Activated T-cell treated with anti-CD3 and anti-CD28 coated beads for 48 hours (primary cell): ENCODE data around the gene BNIP2.
"Not testable (repeated sequence)": the region's sequence is repeated elsewhere in the genome, so short reads cannot be mapped to it uniquely, and the experiment has no call there.

Experiments
- DNase-seq: peaks from one replicate; pipeline ENCODE4 v3.0.0-alpha.2; 2020; ENCODE audit warnings: low read depth

Gene BNIP2

GRCh38 chr15:59688423-59688781 lies 718 bp downstream of the BNIP2 start:
- no peak for DNase-seq

GRCh38 chr15:59687836-59688235 lies 1.3 kb downstream of the BNIP2 start:
- DNase-seq, result no peak

- no peak for DNase-seq
These were observed 2.7 kb downstream of the BNIP2 start for GRCh38 chr15:59686389-59686788.

- no peak for DNase-seq
These were observed 3.3 kb downstream of the BNIP2 start for GRCh38 chr15:59685737-59686297.

- DNase-seq, result no peak
These were observed 8.2 kb downstream of the BNIP2 start for GRCh38 chr15:59680870-59681269.

- DNase-seq, result no peak
These were observed 8.8 kb downstream of the BNIP2 start for GRCh38 chr15:59680346-59680745.

GRCh38 chr15:59678620-59679019 lies 10.5 kb downstream of the BNIP2 start:
- DNase-seq, result no peak

GRCh38 chr15:59678172-59678571 lies 10.9 kb downstream of the BNIP2 start:
- DNase-seq, result no peak

GRCh38 chr15:59676565-59676964 lies 12.6 kb downstream of the BNIP2 start:
- DNase-seq, result no peak

- no peak for DNase-seq
These were observed 14.7 kb downstream of the BNIP2 start for GRCh38 chr15:59674361-59674877.

GRCh38 chr15:59668556-59668955 lies 20.6 kb downstream of the BNIP2 start:
- DNase-seq, result no peak

- DNase-seq, result no peak
These were observed 26.9 kb downstream of the BNIP2 start for GRCh38 chr15:59662260-59662659.

GRCh38 chr15:59659366-59659765 lies 29.8 kb downstream of the BNIP2 start:
- DNase-seq, result no peak

GRCh38 chr15:59657635-59658125 lies 31.4 kb downstream of the BNIP2 start:
- DNase-seq, result no peak

GRCh38 chr15:59656897-59657634 lies 32.1 kb downstream of the BNIP2 start, which contains the start of gene GTF2A2:
TSS of gene GTF2A2 (minus strand) at chr15:59657515. CDS start at chr15:59652277, 5,238 bp downstream.
- DNase-seq, result peak; percentile 93

- DNase-seq, result no peak
These were observed 35.1 kb downstream of the BNIP2 start for GRCh38 chr15:59654046-59654445.

GRCh38 chr15:59649603-59650002 lies 39.5 kb downstream of the BNIP2 start:
- no peak for DNase-seq

GRCh38 chr15:59647085-59647484 lies 42.0 kb downstream of the BNIP2 start:
- DNase-seq, result no peak

GRCh38 chr15:59646277-59646676 lies 42.8 kb downstream of the BNIP2 start:
- DNase-seq, result no peak

- not testable (repeated sequence) for DNase-seq
These were observed 43.3 kb downstream of the BNIP2 start for GRCh38 chr15:59645812-59646211.

- DNase-seq, result no peak
These were observed 44.4 kb downstream of the BNIP2 start for GRCh38 chr15:59644756-59645155.

- no peak for DNase-seq
These were observed 46.8 kb downstream of the BNIP2 start for GRCh38 chr15:59642351-59642750.

GRCh38 chr15:59637507-59637906 lies 51.6 kb downstream of the BNIP2 start:
- not testable (repeated sequence) for DNase-seq
